ENCODE measurements around the gene ZMYND15. TPM values are rescaled to one million over a fixed set of nuclear protein-coding genes. Genes with fewer than 3 reads are reported as not detected.

Gene ZMYND15
- total and polyA plus RNA-seq, 2 of the 13 experiments (the other 11 are each of a cell fraction or from before 2014, with no cell fraction given) = 0.24 to 2.7 TPM

DNA sequence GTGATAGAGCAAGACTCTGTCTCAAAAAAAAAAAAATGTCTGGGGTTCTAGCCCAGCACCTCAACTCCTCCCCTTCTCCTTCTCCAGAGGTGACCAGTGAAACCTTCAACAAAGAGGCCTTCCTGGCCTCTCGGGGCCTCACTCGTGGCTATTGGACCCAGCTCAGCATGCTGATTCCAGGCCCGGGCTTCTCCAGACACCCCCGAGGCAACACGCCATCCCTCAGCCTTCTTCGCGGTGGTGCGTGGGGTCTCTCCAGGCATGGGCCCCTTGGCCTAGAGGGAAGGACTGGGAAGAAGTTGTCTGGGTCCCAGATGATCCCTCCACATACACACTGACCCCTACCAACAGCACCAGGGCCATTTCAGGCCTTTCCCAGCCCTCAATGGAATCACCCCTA, 3.6 kb downstream of the ZMYND15 start:
- WGBS (ENCODE audit: low lambda C conversion rate) = 80% methylated on average over 8 of the region's 8 CpGs
- no peaks in the 10 kb centered on the region for H4K20me1 ChIP-seq (ENCODE audit: insufficient read depth, low read length)
- H3K9me3 ChIP-seq (ENCODE audit: low read length) = no peaks in the 10 kb centered on the region
- no peak overlapping the region for H3K4me2 ChIP-seq (ENCODE audit: low read depth, low read length)
- H2AFZ ChIP-seq (ENCODE audit: low read length) = no peak overlapping the region
- peaks cover 71% of the 10 kb centered on the region for H3K4me1 ChIP-seq (ENCODE audit: insufficient read depth, low read length)
- FAIRE-seq (no peak), DNase-seq (ENCODE audit: low spot score) (no peak), ATAC-seq (no peak)
- TF ChIP-seq, protein P1, sequence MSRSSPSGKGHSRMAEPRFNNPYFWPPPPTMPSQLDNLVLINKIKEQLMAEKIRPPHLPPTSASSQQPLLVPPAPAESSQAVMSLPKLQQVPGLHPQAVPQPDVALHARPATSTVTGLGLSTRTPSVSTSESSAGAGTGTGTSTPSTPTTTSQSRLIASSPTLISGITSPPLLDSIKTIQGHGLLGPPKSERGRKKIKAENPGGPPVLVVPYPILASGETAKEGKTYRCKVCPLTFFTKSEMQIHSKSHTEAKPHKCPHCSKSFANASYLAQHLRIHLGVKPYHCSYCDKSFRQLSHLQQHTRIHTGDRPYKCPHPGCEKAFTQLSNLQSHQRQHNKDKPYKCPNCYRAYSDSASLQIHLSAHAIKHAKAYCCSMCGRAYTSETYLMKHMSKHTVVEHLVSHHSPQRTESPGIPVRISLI (CRISPR knock-in tag; IDR thresholded peaks at IDR 0.05; ENCODE audit: borderline replicate concordance) = no peak
- TF ChIP-seq, protein P2, sequence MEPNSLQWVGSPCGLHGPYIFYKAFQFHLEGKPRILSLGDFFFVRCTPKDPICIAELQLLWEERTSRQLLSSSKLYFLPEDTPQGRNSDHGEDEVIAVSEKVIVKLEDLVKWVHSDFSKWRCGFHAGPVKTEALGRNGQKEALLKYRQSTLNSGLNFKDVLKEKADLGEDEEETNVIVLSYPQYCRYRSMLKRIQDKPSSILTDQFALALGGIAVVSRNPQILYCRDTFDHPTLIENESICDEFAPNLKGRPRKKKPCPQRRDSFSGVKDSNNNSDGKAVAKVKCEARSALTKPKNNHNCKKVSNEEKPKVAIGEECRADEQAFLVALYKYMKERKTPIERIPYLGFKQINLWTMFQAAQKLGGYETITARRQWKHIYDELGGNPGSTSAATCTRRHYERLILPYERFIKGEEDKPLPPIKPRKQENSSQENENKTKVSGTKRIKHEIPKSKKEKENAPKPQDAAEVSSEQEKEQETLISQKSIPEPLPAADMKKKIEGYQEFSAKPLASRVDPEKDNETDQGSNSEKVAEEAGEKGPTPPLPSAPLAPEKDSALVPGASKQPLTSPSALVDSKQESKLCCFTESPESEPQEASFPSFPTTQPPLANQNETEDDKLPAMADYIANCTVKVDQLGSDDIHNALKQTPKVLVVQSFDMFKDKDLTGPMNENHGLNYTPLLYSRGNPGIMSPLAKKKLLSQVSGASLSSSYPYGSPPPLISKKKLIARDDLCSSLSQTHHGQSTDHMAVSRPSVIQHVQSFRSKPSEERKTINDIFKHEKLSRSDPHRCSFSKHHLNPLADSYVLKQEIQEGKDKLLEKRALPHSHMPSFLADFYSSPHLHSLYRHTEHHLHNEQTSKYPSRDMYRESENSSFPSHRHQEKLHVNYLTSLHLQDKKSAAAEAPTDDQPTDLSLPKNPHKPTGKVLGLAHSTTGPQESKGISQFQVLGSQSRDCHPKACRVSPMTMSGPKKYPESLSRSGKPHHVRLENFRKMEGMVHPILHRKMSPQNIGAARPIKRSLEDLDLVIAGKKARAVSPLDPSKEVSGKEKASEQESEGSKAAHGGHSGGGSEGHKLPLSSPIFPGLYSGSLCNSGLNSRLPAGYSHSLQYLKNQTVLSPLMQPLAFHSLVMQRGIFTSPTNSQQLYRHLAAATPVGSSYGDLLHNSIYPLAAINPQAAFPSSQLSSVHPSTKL (CRISPR knock-in tag; IDR thresholded peaks at IDR 0.05) = no peak
- TF ChIP-seq EP300 (IDR thresholded peaks at IDR 0.05; ENCODE audit: low read depth in 2 of 2, low read length in 2 of 2) = no peak
- no peak for TF ChIP-seq EP300 (CRISPR knock-in tag; IDR thresholded peaks at IDR 0.05; ENCODE audit: borderline replicate concordance)
- TF ChIP-seq HNF4G (IDR thresholded peaks at IDR 0.05; ENCODE audit: borderline replicate concordance, low read depth, low read length) = no peak
- no peak for TF ChIP-seq HNF4G (CRISPR knock-in tag; IDR thresholded peaks at IDR 0.05; ENCODE audit: borderline replicate concordance, low read depth)
- H3K27ac ChIP-seq (ENCODE audit: extremely low read length, insufficient read depth, low read length) = no peak overlapping the region
- no peaks in the 10 kb centered on the region for H3K36me3 ChIP-seq (replicated peaks in 1 of 2; ENCODE audit: control insufficient read depth in 1 of 2, insufficient read depth in 2 of 2, low read length in 2 of 2)
- BruUV-seq (replicated peaks) = no TSS peak
- no peak overlapping the region for H3K4me3 ChIP-seq (replicated peaks in 1 of 3; ENCODE audit: insufficient read depth in 1 of 3, low read depth in 2 of 3, low read length in 3 of 3)
- peaks cover 2 to 24% of the 10 kb centered on the region in 2 experiments; a peak in 3 of 5 replicates for H3K27me3 ChIP-seq (ENCODE audit: control insufficient read depth in 1 of 2, insufficient read depth in 2 of 2, low read length in 2 of 2)
- no peak overlapping the region for H3K9ac ChIP-seq (ENCODE audit: insufficient read depth, low read depth, low read length)
- ChIA-PET POLR2A (interaction anchor here (2.2 to 3.8 kb wide), 2 partner anchors 35 to 45 kb away, joined by 9 to 14 read pairs; partner anchors contain the start of gene GLTPD2), CTCF (ENCODE audit: low intra/inter-chr PET ratio, low total read pairs) (no interaction called here)
- no peaks in the 10 kb centered on the region for H3K79me2 ChIP-seq (ENCODE audit: insufficient read depth, low read length)
- intact Hi-C loops (cut with micrococcal nuclease; ENCODE audit: unreplicated experiment) (no loop called here), in situ Hi-C loops (cut with HindIII; ENCODE audit: extremely low pct_ligation_motif_present, low pct_unique_long_range_greater_than_20kb) (no loop called here)
